ENCODE results near the gene MED9.

MED9 gene

GRCh38 chr17:17541640-17542001 is 64.8 kb downstream of the MED9 start:
- no peak for DNase-seq
- TF ChIP-seq POLR2A (IDR thresholded peaks at IDR 0.05; ENCODE audit: low read length) = no peak
- no peak for TF ChIP-seq GATA1 (IDR thresholded peaks at IDR 0.05; ENCODE audit: low read depth, low read length)

All from erythroblast (primary cell).